ENCODE measurements around the gene CRNN.

CRNN gene

DNA sequence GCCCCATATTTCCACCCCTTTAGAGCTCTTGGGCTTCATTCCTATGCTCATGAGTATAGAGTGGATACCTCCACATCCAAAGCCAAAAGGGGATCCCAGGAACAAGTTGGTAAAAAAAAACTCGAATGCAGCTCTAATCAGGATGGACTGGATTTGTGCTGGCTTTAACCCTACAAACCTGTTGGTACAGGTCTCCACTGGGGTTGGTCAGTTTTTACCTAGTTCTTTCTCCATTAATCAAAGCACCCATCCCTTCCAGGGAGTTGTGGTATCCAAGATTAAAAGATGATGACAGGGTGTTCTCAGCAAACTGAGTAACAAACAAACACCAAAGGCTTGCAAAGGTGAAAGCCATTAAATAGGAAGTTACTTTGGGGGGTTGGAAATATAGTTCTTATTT, 5.9 kb upstream of the CRNN start:
- no peak for DNase-seq (ENCODE audit: low read depth)

DNA sequence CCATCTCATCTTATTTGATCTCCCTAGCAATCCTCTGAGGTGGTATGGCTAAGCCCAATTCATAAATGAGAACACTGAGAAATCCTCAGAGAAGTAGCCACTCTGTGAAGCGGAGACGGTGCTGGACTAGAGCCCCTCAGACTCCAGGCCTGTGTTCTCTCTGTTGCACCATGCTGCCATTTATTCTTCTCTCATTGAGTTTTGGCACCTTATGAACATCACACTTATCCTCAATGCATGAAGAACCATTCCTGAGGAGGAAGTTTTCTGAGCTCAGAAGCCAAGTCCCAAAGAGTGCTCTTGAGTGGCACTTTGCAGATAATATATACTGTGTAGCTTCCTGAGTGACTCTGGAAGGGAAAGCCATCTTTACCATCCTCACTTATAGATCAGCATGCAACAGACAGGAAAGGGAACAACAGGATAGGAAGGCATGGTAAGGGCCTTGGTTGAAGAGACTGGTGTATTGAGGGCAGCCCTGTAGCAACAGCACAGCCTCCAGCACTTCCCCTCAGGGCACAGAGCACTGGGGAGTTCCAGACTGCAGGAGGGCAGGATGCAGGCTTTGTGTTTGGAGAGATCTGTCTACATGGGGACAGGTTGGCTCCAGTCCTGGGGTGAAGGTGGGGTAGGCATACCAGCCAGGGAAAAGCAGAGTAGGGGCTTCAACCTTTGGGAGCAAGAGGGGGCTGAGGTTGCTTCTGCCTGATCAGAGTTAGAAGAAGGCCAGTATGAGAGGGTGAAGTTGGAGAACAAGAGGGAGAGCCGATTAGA, 1.6 kb upstream of the CRNN start:
- no peak for DNase-seq (ENCODE audit: low read depth)

DNA sequence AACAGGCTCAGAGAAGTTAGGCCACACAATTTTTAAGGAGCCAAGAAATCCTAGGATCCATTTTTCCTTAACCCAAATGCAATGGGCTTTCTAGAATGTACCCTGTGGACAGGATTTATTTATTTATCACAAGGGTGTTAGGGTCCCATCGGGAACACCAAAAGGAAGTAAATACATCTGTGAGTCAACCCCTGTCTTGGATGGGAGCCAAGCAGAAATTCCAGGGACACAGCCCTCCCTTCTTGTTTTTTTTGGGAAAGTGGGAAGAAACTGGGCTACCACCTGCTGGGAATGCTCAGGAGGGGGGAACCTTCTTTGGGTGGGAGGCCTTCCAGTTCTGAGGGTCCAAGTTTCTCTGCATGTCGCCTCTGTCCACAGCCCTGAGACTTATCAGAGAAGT, 1.3 kb downstream of the CRNN start:
- DNase-seq (ENCODE audit: low read depth), result no peak

- DNase-seq (ENCODE audit: low read depth), result no peak
These were observed 2.9 kb downstream of the CRNN start for GRCh38 chr1:152411134-152411533.

DNA sequence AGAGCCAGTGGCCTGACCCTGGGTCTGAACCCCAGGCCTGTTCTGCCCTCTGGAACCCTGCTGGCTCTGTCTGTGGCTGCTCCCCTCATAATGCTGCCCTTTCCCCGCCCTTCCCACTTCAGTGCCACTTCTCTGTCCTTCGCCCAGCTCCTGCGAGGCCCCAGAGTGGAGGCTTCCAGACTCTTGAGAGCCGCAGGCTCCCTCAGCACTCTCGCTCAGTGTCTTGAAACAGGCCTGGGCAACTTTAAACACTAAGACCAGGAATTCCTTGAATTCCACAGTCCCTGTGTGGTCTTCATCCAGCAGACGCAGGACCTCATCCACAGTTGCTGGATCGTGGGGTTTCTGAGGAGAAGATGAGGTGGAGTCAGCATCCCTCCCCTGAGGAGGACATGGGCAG, 3.5 kb downstream of the CRNN start:
- no peak for DNase-seq (ENCODE audit: low read depth)

DNA sequence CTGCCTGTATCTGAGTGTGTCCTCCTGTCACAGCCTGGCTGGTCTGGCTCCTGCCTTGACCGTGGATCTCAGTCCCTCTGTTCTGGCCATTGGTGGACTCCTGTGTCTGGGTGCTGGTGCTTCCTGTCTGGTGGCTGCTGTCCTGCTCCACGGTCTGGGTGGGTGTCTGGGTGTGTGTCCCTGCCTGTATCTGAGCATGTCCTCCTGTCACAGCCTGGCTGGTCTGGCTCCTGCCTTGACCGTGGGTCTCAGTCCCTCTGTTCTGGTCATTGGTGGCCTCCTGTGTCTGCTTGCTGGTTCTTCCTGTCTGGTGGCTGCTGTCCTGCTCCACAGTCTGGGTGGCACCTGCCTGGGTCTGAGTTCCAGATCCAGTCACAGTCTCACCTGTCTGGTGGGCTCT, 4.0 kb downstream of the CRNN start:
- no peak for DNase-seq (ENCODE audit: low read depth)

DNA sequence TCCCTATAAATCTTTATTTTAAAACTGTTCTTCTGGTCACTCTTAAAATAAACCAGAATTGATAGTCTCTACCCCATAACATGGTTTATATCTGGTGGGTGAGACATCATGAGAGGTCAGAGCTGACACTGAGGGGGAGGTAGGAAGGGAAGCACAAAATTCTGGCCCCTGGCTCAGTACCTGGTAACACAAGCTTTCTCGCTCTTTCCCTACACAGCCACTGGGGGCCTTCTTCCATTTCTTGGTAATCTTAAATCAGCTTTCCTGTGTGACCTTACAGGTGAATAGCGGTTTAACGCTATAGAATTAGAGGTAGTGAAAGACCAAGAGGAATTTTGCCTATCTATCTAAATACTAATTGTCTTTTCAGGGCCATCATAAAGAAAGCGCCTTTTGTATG, 5.4 kb downstream of the CRNN start:
- no peak for DNase-seq (ENCODE audit: low read depth)

- DNase-seq (ENCODE audit: low read depth), result no peak
These were observed 15.0 kb downstream of the CRNN start for GRCh38 chr1:152398812-152399698.

DNA sequence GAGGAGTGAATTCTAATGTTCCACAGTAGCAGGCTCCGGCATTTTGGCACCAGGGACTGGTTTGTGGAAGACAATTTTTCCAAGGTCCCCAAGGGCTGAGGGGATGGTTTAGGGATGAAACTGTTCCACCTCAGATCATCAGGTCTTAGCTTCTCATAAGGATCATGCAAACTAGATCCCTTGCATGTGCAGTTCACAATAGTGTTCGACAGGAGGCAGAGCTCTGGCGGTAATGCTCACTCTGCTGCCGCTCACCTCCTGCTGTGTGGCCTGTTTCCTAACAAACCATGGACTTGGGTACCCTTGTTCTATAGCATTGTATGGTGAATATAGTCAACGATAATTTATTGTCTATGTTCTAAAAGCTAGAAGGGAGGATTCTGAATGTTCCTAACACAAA, 16.6 kb downstream of the CRNN start:
- no peak for DNase-seq (ENCODE audit: low read depth)

DNA sequence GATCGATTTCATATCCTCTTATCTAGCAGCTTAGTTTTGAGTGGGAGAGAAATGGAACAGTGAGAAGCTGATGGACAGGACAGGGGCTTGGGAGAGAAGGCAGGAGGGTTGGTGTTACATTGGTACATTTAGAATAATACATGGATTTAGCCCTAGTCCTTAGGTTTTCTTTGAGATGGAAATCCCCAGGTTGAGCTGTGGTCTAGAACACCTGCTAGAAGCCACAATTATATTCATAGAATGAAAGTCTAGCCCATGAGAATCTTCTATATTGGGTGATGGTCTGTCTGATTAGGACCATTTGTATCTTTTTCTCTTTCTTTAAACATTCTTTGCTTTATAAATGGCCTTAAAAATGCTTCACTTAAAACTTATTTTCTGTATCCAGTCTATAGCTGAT, 19.9 kb downstream of the CRNN start:
- no peak for DNase-seq (ENCODE audit: low read depth)

DNA sequence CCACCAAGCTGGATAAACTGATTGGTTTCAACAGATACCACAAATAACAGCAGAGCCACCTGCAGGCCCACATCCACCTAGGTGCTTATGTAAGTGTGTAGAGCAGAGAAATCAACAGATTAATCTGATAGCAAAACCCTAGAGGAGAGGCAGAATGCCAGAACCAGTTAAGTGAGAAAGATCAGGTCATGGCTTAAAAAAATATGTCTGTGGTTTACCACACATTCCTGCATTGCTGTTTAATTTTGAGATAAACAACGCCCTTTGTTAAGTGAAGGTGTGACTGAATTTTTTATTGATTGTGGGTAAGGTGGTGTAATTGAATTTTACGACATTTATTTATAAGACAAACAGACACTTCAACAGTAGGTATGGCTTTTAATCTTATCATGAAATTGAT, 21.2 kb downstream of the CRNN start:
- DNase-seq (ENCODE audit: low read depth), result no peak

DNA sequence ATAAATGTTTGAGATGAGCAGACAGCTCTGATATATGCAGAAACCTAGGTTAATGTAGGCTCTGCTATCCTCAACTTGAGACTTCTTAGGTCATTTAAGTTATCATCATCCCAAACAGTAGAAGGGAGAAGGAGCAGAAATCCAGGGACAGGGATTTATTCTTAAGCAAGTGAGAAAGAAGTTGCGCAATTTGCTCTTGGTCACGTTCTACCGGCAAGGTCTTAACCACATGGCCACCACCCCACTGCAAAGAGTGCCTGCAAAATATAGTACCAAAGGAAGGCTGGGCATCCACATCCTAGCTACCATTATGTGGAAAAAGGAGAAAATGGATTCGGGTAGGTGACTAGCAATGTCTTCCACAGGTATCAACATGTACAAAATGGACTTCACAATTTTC, 25.2 kb downstream of the CRNN start:
- DNase-seq (ENCODE audit: low read depth), result no peak

- no peak for DNase-seq (ENCODE audit: low read depth)
These were observed 27.1 kb downstream of the CRNN start for GRCh38 chr1:152386940-152387339.

DNA sequence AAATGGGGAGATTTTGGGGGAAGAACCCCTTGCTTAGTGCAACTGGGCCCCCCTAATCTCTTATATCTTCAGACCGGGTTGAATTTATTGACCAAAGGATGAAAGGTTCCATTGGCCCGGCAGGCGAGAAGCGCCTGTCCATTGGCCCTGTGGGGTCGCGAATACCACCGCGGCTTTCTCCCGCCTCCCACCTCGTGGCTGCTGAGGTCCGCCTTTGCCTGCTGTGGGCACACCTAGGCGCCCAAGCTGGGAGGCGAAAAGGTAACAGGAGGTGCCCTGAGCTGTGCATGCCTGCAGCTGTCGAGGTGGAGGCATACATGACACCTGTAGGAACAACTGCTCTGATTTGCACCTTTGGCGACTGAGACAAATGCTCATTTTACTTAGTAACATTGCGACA, 33.1 kb downstream of the CRNN start:
- DNase-seq (ENCODE audit: low read depth), result no peak

DNA sequence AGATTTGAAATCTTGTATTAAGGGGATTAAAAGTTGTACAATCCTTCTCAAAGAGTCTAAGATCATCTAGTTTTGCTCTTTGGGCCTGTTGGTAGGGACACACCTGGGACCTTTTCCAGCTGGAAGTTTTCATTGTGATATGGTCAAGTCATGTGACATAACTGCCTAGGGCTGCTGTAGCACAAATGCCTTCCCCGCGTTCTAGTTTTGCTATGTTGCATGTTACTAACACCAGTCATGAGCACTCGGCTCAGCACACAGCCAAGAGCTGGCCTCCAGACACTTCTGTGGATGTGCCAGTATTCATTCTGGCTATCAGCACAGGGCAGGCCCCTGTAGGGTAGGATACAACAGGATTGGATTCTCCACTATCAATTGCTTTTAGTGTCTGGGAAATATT, 39.6 kb downstream of the CRNN start:
- no peak for DNase-seq (ENCODE audit: low read depth)

DNA sequence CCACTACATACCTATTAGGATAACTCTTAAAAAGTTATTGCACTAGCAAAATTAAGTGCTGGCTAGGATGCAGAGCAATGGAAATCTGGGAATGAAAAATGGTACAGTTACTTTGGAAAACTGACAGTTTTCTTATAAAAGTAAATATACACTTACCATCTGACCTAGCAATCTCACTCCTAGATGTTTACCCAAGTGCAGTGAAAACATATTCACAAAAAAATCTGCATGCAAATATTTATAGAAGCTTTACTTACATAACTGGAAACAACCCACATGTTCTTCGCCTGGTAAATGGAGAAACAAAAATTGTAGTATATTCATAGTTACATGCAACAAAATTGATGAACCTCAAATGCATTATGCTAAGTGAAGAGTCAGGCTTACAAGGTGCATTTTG, 41.4 kb downstream of the CRNN start:
- no peak for DNase-seq (ENCODE audit: low read depth)

GRCh38 chr1:152367436-152367835, 46.6 kb downstream of the CRNN start:
- no peak for DNase-seq (ENCODE audit: low read depth)

- DNase-seq (ENCODE audit: low read depth), result no peak
These were observed 54.2 kb downstream of the CRNN start, which contains the start of gene FLG2 for GRCh38 chr1:152359906-152360305. Gene FLG2 (minus strand): TSS chr1:152360006. CDS start chr1:152358884, 1,122 bp downstream.

All from activated gamma-delta T cell treated with anti-CD3 and anti-CD28 coated beads, Interleukin-2, amount 50 U/mL, for 16 hours (primary cell).